C4-2B (cell line): ENCODE data around the gene AKAP3.

Source experiments
- H3K27ac ChIP-seq: fragments of 450-650 bp; 2 replicates; pipeline ENCODE4 v1.5.1; 2017
- ZFX ChIP-seq: fragments of 450-650 bp; IDR thresholded peaks from 2 replicates; pipeline ENCODE4 v1.6.1; 2017
- TF ChIP-seq, protein P1 (sequence below): fragments of 450-650 bp; conservative IDR thresholded peaks from 2 replicates; pipeline ENCODE4 v1.5.1; 2017; ENCODE audit warnings: mild to moderate bottlenecking

The AKAP3 gene

DNA sequence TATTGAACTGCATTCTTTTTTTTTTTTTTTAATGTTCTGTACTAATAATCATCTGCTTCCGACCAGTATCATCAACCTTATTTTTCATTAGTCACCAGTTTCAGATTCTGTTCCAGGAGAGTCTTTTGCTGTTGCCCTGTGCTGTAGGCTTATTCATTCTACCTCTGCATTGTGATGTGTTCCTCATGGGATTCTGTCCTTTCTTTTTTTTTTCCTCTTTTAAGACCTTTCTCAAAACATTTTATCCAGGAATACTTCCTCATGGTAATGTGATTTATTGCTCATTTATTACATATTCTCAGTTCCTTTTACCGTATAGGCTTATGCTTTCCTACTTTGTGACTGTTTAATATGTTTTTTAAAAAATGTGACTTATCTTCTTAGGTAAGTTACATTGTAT, 4.8 kb upstream of the AKAP3 start:
- no peak overlapping the region for H3K27ac ChIP-seq
- TF ChIP-seq, protein P1, sequence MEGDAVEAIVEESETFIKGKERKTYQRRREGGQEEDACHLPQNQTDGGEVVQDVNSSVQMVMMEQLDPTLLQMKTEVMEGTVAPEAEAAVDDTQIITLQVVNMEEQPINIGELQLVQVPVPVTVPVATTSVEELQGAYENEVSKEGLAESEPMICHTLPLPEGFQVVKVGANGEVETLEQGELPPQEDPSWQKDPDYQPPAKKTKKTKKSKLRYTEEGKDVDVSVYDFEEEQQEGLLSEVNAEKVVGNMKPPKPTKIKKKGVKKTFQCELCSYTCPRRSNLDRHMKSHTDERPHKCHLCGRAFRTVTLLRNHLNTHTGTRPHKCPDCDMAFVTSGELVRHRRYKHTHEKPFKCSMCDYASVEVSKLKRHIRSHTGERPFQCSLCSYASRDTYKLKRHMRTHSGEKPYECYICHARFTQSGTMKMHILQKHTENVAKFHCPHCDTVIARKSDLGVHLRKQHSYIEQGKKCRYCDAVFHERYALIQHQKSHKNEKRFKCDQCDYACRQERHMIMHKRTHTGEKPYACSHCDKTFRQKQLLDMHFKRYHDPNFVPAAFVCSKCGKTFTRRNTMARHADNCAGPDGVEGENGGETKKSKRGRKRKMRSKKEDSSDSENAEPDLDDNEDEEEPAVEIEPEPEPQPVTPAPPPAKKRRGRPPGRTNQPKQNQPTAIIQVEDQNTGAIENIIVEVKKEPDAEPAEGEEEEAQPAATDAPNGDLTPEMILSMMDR, result no peak
- TF ChIP-seq ZFX, result no peak

DNA sequence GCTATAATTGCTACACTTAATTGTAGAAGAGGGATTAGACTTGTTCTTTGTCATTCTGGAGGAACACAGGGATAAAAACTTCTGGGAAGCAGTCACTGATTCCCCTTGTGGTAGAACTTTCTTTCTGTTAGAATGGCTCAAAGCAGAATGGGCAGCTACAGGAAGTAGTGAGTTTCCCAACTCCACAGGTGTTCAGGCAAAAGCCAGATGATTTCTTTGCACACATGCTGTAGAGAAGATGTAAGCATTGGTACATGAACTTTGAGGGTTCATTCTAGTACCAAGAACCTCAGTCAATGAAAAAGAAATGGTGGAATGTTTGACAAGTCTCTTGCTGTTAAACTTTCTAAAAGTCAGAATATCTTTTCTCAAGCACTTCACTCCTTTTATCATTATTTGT, 4.4 kb upstream of the AKAP3 start:
- TF ChIP-seq, protein P1, result no peak
- TF ChIP-seq ZFX, result no peak
- no peak overlapping the region for H3K27ac ChIP-seq

DNA sequence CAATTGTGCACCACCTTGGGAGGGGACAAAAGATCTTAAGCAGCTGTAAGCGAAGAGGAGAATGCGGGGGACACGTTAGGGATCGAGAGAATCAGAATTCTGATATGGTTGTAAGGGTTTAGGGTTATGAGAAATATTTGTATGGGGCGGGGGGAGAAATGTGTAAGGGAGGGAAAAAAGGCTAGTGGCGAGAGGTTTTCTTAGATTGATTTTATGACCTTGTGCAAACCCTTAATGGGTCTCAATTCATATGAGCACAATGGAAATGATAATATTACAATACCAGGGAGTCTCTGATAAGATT, 459 bp upstream of the AKAP3 start:
- TF ChIP-seq ZFX, result no peak
- TF ChIP-seq, protein P1, result no peak
- peak overlapping the region; percentile 86 for H3K27ac ChIP-seq

DNA sequence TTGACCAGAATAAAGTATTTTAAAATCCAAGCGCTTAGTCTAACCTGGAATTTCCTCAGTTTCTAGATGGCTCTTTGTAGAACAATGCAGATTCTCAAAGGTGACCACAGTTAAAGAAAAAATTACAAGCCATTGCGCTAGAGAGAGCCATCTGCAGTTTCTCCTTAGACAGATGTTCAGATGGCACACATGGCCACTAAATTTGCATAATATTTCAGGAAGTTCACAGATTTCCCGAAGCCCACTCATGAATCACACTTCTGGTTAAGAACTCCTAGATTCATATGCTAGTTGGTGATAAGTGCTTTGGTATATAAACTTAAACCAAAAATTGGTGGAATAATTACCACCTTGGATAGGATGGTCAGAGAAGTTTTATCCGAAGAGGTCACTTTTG, 749 bp downstream of the AKAP3 start:
- H3K27ac ChIP-seq, result peak overlapping the region; percentile 86
- TF ChIP-seq ZFX, result no peak
- TF ChIP-seq, protein P1, result no peak

DNA sequence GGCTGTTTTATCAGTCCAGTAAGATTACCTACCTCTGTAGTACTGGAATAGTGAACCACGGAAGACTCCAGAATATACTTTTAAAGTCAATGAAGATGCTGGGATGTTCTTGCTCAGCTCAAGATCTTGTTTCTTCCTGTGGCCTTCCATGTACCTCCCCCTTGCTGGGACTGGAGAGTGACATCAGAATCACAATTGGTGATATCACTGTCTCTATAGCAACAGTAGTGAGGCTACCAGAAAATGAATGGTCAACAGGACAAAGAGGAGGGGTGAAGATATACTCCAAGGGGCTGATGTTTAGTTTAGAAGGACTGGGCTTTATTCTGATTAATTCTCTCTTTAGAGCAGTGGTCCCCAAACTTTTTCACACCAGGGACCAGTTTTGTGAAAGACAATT, 3.8 kb downstream of the AKAP3 start:
- H3K27ac ChIP-seq, result no peak overlapping the region
- TF ChIP-seq, protein P1, result no peak
- TF ChIP-seq ZFX, result no peak

DNA sequence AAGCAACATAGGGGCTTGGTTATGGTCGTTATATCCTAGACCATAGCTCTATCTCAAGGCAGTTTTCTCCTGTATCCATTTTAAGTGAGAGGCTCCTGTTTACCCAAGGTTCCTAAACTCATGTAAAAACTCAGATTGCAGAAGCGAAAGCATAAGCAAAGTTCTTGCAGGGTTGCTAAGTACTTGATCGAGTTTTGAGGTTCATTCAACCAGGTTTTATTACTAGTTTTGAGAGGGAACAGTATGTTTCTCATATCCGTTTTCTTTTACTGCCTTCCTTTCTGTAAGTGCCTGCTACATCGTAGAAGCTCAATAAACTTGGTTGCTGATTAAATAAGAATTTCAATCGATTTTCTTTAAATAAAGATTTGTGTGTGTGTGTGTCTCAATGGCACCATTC, 5.1 kb downstream of the AKAP3 start:
- H3K27ac ChIP-seq, result no peak overlapping the region
- no peak for TF ChIP-seq ZFX
- TF ChIP-seq, protein P1, result no peak

DNA sequence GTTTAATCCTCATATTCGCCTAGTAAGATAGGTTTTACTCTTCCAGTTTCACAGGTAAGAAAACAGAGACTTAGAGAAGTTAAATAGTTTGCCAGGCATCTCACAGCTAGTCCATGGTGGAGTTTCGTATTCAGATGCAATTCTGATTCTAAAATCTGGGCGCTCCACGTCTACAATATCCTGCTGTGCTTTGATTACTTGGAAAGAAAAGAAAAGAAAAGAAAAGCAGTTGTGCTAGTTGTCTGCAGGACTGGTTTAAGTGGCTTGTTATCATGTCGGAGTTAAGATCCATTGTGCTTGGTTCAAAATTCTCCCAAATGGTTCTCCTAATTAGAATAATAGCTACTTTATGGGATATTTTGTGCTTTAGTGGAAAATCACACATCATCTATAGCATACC, 18.6 kb downstream of the AKAP3 start:
- TF ChIP-seq, protein P1, result no peak
- TF ChIP-seq ZFX, result no peak
- no peak overlapping the region for H3K27ac ChIP-seq
